K562 (cell line): Measurements from ENCODE around the gene ERCC6L. TPM values are rescaled to one million over a fixed set of nuclear protein-coding genes. Genes with fewer than 3 reads are reported as not detected.
A peak's percentile ranks its signal among the peaks of the same experiment; 100 is the strongest.

Experiments
- CBX2 ChIP-seq: fragments of 200-600 bp; sonication (generic); IDR thresholded peaks from one replicate; pipeline ENCODE4 v1.6.1; 2012; ENCODE audit warnings: mild to moderate bottlenecking, low read length, inconsistent platforms; ENCODE audit not compliant: insufficient read depth, poor library complexity, severe bottlenecking
- DDX20 ChIP-seq: fragments of 450-650 bp; IDR thresholded peaks from 2 replicates; pipeline ENCODE4 v1.6.1; 2016; ENCODE audit warnings: missing genetic modification characterization, low read depth, mild to moderate bottlenecking, missing compliant biosample characterization, moderate library complexity
- HDAC1 ChIP-seq, 2 experiments: fragments of 450-650 bp; IDR thresholded peaks; 2 replicates each; pipeline ENCODE4 v1.6.1; 2016 to 2017; ENCODE audit warnings: inconsistent platforms in 1 of 2, mild to moderate bottlenecking in 1 of 2, moderate library complexity in 1 of 2
- KAT2B ChIP-seq: IDR thresholded peaks from one replicate; pipeline ENCODE4 v1.6.1; 2012; ENCODE audit warnings: low read depth, mild to moderate bottlenecking, control low read depth, inconsistent platforms, low read length, moderate library complexity
- KLF16 ChIP-seq: IDR thresholded peaks from 2 replicates; pipeline ENCODE4 v1.6.1; 2016; ENCODE audit warnings: antibody characterized with exemption
- SMAD3 ChIP-seq: fragments of 450-650 bp; formaldehyde crosslinking; conservative IDR thresholded peaks from 2 replicates; pipeline ENCODE4 v1.4.0; 2020; ENCODE audit warnings: mild to moderate bottlenecking
- YBX1 ChIP-seq: fragments of 450-650 bp; IDR thresholded peaks from 2 replicates; pipeline ENCODE4 v1.7.1; 2016; ENCODE audit warnings: mild to moderate bottlenecking
- polyA plus RNA-seq, 8 experiments: library from polyadenylated mRNA; depleted of rRNA in 4 of 8; stranded (reverse) in 5 of 8; unstranded in 3 of 8; fragments of >200 nt; fragmentation: Nextera tagmentation in 2 of 8; fragmentation: Illumina TruSeq in 1 of 8; extraction: Ambion mirVana in 2 of 8; extraction: Trizol in 1 of 8; gene quantifications; 2 replicates each; pipeline versions ENCODE4 v1.2.1 to v1.2.3, GENCODE V29; 2011 to 2014; ENCODE audit warnings: inconsistent platforms in 1 of 8, missing spikeins in 1 of 8
- total RNA-seq, 7 experiments: library from RNA; depleted of rRNA in 6 of 7; stranded (reverse); fragments of >200 nt in 6 of 7; fragmentation: Illumina TruSeq in 2 of 7; extraction: Trizol in 2 of 7; gene quantifications; 2 replicates each; pipeline versions ENCODE4 v1.2.1 to v1.2.3, GENCODE V29; 2011 to 2021; ENCODE audit warnings: low replicate concordance in 1 of 7
- TF ChIP-seq, protein P1 (sequence below): fragments of 450-650 bp; IDR thresholded peaks from 2 replicates; pipeline ENCODE4 v1.6.1; 2016; ENCODE audit warnings: low read depth
- TF ChIP-seq, protein P2 (sequence below): fragments of 450-650 bp; formaldehyde crosslinking; IDR thresholded peaks from 2 replicates; pipeline ENCODE4 v1.4.0; 2020; ENCODE audit warnings: mild to moderate bottlenecking, moderate library complexity
- TF ChIP-seq, protein P3 (sequence below): sonication (generic); formaldehyde crosslinking; IDR thresholded peaks from 2 replicates; pipeline ENCODE4 v1.8.1; 2023; ENCODE audit warnings: mild to moderate bottlenecking, missing genetic modification reagents
- TF ChIP-seq, protein P4 (sequence below): fragments of 250-450 bp; sonication (Bioruptor Pico); IDR thresholded peaks from 2 replicates; pipeline ENCODE4 v1.5.0; 2021; ENCODE audit warnings: mild to moderate bottlenecking, borderline replicate concordance

Gene ERCC6L
- total and polyA plus RNA-seq, 9 of the 15 experiments (the other 6 are each of a cell fraction or from before 2014, with no cell fraction given): 6.4 to 17.4 (median 11.9) TPM

DNA sequence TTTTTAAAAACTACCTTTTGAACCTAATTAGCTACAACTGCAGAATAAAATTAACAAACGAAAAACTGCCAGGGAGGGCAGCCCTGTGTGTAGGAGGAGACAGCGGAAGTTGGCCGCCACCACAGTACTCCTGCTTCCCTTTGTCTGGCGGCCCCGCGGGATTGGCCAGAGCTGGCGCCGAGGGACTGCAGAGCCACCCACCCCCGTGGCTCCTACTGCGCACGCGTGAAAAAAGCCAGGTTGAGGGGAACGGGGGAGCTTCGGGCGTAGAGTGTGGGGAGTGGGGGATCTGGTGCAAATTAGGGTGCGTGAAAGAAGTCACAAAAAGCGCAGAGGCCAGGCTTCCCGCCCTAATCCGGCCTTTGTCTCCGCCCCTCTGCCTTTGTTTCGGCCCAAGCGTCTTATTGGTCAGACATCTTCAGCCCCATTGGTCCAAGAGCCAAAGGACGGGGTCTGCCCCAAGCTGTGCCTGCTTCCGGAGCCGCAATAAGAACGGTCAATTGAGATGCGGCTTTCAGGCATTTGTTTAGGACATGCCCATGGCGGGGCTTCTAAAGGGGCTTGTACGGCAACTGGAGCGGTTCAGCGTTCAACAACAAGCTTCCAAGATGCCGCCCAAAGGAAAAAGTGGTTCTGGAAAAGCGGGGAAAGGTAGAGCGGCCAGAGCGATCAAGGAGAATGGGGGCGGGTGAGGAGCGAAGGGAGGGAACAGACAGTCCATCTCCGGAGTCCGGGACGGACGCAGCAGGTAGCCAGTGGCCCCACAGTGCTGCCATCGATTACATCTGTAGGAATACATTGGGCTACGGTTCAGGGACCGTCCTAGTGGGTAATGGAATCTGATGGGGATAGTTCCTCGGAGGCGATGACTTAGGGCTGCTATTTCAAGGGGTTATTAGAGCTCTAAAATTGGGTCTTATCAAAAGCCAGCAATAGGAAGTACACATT is 57.4 kb downstream of the ERCC6L start, which contains the start of gene PIN4 (continued):
- TF ChIP-seq, protein P1, sequence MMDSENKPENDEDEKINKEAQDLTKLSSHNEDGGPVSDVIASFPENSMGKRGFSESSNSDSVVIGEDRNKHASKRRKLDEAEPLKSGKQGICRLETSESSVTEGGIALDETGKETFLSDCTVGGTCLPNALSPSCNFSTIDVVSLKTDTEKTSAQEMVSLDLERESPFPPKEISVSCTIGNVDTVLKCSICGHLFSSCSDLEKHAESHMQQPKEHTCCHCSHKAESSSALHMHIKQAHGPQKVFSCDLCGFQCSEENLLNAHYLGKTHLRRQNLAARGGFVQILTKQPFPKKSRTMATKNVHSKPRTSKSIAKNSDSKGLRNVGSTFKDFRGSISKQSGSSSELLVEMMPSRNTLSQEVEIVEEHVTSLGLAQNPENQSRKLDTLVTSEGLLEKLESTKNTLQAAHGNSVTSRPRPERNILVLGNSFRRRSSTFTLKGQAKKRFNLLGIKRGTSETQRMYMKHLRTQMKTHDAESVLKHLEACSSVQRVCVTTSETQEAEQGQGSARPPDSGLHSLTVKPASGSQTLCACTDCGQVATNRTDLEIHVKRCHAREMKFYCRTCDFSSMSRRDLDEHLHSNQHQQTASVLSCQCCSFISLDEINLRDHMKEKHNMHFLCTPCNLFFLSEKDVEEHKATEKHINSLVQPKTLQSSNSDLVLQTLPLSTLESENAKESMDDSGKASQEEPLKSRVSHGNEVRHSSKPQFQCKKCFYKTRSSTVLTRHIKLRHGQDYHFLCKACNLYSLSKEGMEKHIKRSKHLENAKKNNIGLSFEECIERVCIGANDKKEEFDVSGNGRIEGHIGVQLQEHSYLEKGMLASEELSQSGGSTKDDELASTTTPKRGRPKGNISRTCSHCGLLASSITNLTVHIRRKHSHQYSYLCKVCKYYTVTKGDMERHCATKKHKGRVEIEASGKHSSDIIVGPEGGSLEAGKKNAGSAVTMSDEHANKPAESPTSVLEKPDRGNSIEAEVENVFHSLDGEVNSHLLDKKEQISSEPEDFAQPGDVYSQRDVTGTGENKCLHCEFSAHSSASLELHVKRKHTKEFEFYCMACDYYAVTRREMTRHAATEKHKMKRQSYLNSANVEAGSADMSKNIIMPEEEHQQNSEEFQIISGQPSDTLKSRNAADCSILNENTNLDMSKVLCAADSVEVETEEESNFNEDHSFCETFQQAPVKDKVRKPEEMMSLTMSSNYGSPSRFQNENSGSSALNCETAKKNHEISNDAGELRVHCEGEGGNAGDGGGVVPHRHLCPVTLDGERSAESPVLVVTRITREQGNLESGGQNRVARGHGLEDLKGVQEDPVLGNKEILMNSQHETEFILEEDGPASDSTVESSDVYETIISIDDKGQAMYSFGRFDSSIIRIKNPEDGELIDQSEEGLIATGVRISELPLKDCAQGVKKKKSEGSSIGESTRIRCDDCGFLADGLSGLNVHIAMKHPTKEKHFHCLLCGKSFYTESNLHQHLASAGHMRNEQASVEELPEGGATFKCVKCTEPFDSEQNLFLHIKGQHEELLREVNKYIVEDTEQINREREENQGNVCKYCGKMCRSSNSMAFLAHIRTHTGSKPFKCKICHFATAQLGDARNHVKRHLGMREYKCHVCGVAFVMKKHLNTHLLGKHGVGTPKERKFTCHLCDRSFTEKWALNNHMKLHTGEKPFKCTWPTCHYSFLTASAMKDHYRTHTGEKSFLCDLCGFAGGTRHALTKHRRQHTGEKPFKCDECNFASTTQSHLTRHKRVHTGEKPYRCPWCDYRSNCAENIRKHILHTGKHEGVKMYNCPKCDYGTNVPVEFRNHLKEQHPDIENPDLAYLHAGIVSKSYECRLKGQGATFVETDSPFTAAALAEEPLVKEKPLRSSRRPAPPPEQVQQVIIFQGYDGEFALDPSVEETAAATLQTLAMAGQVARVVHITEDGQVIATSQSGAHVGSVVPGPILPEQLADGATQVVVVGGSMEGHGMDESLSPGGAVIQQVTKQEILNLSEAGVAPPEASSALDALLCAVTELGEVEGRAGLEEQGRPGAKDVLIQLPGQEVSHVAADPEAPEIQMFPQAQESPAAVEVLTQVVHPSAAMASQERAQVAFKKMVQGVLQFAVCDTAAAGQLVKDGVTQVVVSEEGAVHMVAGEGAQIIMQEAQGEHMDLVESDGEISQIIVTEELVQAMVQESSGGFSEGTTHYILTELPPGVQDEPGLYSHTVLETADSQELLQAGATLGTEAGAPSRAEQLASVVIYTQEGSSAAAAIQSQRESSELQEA: peak; percentile 62; the same call in 1 of the 2 replicates
- TF ChIP-seq KLF16 (no peak), KAT2B (no peak), YBX1 (no peak), SMAD3 (no peak), HDAC1 (IDR thresholded peaks at IDR 0.05) (peak in 1 of 2 experiments; percentile 53; a peak in 2 of 4 replicates), CBX2 (no peak), DDX20 (tag) (no peak)
- TF ChIP-seq, protein P2, sequence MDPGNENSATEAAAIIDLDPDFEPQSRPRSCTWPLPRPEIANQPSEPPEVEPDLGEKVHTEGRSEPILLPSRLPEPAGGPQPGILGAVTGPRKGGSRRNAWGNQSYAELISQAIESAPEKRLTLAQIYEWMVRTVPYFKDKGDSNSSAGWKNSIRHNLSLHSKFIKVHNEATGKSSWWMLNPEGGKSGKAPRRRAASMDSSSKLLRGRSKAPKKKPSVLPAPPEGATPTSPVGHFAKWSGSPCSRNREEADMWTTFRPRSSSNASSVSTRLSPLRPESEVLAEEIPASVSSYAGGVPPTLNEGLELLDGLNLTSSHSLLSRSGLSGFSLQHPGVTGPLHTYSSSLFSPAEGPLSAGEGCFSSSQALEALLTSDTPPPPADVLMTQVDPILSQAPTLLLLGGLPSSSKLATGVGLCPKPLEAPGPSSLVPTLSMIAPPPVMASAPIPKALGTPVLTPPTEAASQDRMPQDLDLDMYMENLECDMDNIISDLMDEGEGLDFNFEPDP: no peak
- TF ChIP-seq, protein P3, sequence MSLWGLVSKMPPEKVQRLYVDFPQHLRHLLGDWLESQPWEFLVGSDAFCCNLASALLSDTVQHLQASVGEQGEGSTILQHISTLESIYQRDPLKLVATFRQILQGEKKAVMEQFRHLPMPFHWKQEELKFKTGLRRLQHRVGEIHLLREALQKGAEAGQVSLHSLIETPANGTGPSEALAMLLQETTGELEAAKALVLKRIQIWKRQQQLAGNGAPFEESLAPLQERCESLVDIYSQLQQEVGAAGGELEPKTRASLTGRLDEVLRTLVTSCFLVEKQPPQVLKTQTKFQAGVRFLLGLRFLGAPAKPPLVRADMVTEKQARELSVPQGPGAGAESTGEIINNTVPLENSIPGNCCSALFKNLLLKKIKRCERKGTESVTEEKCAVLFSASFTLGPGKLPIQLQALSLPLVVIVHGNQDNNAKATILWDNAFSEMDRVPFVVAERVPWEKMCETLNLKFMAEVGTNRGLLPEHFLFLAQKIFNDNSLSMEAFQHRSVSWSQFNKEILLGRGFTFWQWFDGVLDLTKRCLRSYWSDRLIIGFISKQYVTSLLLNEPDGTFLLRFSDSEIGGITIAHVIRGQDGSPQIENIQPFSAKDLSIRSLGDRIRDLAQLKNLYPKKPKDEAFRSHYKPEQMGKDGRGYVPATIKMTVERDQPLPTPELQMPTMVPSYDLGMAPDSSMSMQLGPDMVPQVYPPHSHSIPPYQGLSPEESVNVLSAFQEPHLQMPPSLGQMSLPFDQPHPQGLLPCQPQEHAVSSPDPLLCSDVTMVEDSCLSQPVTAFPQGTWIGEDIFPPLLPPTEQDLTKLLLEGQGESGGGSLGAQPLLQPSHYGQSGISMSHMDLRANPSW: no peak
- TF ChIP-seq, protein P4, sequence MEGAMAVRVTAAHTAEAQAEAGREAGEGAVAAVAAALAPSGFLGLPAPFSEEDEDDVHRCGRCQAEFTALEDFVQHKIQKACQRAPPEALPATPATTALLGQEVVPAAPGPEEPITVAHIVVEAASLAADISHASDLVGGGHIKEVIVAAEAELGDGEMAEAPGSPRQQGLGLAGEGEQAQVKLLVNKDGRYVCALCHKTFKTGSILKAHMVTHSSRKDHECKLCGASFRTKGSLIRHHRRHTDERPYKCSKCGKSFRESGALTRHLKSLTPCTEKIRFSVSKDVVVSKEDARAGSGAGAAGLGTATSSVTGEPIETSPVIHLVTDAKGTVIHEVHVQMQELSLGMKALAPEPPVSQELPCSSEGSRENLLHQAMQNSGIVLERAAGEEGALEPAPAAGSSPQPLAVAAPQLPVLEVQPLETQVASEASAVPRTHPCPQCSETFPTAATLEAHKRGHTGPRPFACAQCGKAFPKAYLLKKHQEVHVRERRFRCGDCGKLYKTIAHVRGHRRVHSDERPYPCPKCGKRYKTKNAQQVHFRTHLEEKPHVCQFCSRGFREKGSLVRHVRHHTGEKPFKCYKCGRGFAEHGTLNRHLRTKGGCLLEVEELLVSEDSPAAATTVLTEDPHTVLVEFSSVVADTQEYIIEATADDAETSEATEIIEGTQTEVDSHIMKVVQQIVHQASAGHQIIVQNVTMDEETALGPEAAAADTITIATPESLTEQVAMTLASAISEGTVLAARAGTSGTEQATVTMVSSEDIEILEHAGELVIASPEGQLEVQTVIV (CRISPR knock-in tag): no peak
